NCI-H2081 (cell line): ENCODE data around the gene MAP3K13.
A peak's percentile ranks its signal among the peaks of the same experiment; 100 is the strongest.
"Not testable (repeated sequence)": the region's sequence is repeated elsewhere in the genome, so short reads cannot be mapped to it uniquely, and the experiment has no call there.

Source experiments
- DNase-seq, 2 experiments: peaks; one replicate each; lab custom pipeline; 2025; lab: John Stamatoyannopoulos, UW

MAP3K13 gene

DNA sequence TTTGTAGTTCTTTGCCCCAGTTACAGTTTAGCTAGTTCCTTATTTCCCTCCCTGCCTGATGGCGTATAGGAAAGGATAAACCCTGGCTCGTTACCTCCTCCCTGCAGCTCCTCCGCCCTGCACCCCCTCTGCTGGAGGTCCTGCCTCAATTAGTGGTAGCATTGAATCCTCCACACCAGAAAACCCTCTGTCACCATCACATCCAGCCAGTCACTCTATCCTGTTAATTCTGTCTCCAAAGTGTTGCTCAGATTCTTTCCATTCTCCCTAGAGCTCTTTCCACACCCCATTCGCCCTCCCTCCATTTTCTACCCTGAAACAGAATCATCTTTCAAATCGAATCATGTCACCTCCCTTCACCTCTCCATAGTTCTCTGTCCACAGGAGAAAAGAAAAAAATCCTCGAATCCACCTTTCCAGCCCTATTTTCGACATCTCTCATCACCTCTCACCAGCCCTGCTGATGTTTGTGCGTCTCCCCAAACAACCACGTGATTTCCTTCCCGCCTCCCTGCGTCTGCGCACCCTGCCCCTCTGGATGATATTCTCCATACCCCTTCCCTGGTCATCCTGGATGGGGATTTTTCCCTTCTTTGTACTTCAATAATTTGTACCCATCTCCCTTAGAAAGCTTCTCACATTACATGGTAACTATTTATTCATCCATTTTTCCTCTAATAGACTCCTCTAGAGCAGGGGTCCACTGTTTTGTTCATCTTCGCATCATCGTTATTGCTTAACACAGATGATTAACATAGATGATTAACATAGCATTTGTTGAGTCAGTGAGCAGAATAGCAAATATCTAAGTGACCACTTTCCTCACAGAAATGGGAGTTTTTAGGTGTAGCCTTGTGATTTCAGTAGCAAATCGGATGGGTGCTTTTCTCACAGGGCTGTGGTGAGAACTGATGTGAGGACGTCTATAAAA, 37.1 kb downstream of the MAP3K13 start:
- peak in 1 of 2 experiments; percentile 53 for DNase-seq

DNA sequence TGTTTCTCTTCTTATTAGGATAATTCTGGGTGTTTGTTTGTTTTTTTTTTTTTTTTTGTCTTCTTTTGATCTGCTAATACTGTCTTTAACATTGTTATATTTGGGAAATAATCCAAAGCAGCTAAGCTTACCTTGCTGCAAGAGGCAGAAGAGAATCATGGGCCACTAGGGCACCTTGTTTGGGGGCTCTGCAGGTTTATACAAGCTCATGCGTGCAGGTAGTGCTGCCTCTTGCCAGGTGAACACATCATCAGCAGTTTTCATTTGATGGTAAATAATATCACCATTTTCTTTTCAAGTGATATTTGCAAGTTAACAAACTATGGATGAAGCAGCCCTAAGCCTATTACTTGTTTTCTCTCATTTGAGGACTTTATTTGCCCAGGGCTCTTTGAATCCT, 37.9 kb downstream of the MAP3K13 start:
- DNase-seq, result no peak

DNA sequence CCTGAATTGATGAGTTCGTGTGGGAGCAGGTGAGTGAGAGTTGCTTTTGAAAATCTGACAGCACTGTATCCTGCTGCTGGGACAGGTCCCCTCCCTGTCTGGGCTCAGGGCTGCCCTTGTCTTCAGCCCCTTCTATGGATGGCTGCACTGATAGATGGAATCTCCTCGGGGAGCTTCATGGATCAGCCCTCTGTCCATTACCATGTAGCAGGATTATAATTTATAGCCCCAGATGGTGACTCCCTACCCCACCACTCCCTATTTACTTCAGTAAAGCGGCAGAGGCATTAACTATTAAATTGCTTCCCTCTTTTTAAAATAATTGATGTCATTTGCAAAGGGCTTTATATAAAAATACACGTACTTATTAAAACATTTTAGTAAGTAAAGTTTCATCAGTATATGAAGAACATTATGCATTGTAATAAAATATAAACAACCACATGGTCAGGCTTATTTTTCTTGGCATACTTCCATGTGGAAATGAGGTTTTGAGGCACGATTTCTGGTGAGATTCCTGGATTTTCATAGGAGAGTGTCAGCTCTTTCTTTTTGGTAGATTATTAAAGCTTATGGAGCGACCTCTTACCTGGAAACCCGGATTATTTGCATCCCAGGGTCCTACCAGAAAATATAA, 38.5 kb downstream of the MAP3K13 start:
- DNase-seq, result peak; percentile 97 to 100

GRCh38 chr3:185402561-185402960, 39.6 kb downstream of the MAP3K13 start:
- peak; percentile 90 to 98 for DNase-seq

DNA sequence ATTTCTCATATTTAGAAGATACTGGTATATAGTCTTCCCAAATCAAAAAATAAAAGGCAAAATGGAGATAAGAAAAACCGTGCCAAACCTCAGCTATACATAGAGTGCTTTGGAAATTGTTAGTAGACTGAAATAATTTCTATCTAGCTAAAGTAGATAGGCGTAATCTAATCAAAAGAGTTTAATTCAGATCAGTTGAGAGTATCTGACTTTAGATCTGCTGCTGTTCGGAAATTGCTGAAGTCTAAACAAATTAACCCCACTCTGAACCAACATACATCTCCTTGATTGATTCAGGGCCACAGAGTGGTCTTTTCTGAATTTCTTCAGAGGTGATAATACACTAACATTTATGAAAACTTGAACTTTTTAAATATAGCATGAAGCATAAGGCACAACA, 40.1 kb downstream of the MAP3K13 start:
- DNase-seq, result no peak

DNA sequence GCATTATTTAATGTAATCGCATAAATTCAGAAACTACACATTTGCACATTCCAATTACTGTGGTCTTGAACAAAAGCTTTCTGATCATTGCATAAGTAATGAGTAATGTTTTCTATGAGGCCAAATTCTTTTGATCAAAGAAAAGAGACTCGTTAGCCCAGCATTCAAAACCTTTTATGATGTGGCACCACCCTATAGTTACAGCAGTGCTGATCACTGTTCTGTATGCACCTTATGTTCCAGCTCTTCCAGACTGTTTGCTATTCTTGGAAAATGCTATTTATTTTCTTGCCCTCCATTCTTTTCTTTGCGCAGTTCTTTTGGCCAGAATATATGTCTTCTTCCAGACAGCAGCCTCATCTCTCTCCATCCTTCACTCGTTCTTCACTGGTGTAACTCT, 42.3 kb downstream of the MAP3K13 start:
- no peak for DNase-seq

DNA sequence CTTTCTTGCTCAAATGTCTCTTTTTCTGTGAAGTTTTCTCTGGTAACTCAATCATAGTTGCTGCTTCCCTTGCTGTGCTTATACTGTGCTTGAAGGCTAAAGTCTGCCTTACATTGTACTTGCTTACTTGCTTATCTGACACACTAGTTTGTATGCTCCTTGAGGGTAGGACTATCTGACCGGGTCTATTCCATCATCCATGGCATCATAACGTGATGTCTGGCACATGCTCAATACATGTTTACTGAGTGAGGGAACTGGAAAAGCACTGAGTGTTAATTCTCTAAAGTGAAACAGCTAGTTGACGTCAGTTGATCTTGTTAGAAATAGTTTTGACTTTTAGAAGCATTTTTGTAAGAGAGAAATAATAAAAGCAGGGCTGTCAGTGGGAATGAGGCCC, 42.7 kb downstream of the MAP3K13 start:
- no peak for DNase-seq

GRCh38 chr3:185406121-185406620, 43.2 kb downstream of the MAP3K13 start:
- peak; percentile 27 to 71 for DNase-seq

DNA sequence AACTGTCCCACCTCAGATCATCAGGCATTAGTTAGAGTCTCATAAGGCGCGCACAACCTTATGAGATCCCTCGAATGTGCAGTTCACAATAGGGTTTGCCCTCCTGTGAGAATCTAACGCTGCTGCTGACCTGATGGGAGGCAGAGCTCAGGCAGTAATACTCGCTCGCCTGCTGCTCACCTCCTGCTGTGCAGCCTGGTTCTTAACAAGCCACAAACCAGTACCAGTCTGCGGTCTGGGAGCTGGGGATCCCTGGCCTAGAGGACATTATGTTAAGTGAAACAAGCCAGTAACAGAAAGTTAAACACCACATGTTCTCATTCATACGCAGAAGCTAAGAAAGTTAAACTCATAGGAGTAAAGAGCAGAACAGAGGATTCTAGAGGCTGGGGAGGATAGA, 47.0 kb downstream of the MAP3K13 start:
- DNase-seq, result no peak

- DNase-seq, result no peak
These were observed 48.2 kb downstream of the MAP3K13 start for GRCh38 chr3:185411133-185411532.

DNA sequence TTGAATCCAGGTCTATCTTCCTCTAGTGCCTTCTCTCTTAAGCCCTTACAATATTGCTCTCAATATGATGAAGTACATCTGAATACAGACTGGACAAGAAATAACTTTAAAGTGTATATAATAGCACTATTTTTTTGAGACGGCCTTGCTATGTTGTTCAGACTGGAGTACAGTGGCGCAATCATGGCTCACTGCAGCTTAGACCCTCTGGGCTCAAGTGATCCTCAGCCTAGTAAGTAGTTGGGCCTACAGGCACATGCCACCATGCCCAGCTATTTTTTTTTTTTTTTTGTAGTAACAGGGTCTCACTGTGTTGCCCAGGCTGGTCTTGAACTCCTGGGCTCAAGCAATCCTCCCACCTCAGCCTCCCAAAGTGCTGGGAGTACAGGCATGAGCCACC, 53.6 kb downstream of the MAP3K13 start:
- DNase-seq, result no peak

DNA sequence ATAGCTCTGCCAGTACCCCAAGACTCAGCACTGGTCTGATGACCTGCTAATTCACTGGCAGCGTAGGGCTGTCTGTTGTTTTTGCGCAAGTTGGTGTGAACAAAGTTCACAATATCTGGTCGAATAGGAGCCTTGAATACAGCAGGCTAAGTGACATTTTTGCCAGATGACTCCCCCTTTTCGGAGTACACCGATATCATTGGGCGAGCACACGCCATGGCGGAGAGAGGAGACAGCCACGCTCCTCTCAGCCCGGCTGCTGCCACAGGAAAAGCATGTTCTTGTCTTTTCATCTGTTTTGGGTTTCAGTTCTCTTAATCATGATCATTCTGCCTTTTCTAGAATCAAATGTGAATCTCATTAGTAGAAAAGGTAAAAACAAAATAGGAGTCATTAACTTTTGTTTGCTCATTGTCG, 55.6 kb downstream of the MAP3K13 start:
- DNase-seq, result not testable (repeated sequence)

DNA sequence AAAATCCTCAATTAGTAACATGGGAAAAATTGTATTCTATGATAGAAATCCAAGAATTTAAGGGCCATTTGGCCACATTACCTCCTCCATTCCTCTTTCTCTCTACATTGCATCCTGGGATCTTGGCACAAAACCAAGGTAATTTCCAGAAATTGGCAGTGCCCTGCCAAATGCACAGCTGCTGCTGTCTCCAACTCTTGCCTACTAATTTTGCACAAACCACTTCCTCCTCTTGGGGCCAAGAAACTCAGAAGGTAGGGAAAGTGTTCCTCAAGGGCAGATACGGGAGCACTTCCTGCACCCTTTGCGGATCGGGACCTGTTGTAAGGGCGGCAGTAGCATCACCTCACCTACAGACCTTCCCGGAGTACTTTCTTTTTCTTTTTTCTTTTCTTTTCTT, 57.8 kb downstream of the MAP3K13 start:
- DNase-seq, result peak; percentile 86 to 94

- no peak for DNase-seq
These were observed 58.8 kb downstream of the MAP3K13 start for GRCh38 chr3:185421577-185422232.

GRCh38 chr3:185422677-185423076, 59.7 kb downstream of the MAP3K13 start:
- DNase-seq, result peak; percentile 19 to 80

GRCh38 chr3:185423178-185423577, 60.2 kb downstream of the MAP3K13 start:
- peak in 1 of 2 experiments; percentile 47 for DNase-seq

DNA sequence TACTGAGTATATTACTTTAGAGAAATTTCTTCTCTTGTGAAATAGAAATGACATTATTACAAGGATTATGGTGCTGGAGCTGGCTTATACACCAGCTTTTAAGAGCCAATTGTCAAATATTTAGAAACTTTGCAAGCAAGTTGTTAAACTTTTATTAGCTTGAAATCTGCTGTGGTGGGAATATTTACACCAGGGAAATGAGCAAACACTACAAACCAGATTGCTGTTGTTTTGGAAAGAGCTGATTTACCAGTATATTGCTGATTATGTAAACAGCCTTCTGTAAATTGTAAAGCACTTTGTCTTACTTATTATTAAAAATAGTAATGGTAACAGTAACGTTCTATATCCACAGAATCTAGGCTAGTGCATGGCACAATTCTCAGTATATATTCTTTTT, 61.5 kb downstream of the MAP3K13 start:
- no peak for DNase-seq

DNA sequence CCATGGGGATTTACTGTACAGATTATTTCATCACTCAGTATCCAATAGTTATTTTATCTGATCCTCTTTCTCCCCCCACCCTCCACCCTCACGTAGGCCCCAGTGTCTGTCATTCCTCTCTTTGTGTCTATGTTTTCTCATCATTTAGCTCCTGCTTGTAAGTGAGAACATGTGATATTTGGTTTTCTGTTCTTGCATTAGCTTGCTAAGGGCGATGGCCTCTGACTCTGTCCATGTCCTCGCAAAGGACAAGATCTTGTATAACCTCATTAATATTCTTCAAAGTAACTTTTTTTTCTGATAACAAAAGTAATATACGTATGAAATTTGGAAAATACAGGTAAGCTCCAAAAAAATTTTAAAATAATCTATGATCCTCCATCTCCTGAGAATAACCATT, 67.4 kb downstream of the MAP3K13 start:
- DNase-seq, result no peak

DNA sequence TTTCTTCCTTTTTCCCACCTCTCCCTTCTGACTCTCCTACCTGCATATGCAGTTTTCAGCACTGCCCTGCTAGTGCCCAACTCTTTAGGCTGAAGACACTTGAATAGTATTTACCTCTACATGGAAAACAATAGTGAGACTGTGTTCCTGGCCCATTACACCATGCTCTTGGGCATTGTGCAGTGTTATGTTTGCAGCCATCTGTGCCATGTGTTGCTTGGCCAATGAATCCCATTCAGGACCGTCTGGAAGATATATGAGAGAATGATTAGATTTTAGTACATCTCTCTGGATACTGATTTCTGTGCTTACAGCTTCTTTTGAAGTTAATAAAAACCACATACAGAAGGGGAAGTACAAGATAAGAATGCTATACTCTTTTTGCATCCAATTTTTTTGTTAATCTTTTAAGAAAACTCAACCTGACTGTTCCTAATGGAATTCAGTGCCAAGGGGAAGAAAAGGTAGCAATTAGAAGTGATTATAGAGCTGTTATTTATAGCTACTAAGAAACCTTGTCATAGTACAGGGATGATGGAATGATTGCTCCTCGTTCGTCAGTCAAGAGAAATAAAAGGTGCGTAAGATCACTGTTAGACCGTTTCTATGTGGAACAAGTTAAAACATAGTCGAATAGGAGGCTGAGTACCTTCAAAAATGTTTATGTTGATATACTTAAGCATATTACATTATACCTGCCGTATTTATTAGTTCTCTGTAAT, 77.0 kb downstream of the MAP3K13 start:
- peak in 1 of 2 experiments; percentile 16 for DNase-seq

- no peak for DNase-seq
These were observed 79.1 kb downstream of the MAP3K13 start for GRCh38 chr3:185442031-185442430.

DNA sequence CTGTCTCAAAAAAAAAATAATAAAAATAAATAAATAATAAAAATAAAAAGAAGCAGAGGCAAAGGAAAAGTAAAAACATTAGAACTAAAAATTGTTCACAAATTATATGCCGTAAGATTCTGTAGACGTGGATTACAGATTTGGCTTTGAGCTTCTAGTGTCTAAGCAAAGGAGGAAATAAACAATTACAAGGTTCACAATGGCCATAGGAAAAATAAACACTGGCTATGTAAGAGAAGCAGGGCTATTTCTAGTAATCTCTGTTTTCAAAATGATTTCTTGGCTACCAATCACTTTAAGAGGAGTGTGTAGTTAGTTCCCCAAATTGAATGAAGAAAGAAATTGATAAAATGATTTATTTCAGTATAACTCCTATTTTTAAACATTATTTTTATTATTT, 81.4 kb downstream of the MAP3K13 start:
- DNase-seq, result peak in 1 of 2 experiments; percentile 26

DNA sequence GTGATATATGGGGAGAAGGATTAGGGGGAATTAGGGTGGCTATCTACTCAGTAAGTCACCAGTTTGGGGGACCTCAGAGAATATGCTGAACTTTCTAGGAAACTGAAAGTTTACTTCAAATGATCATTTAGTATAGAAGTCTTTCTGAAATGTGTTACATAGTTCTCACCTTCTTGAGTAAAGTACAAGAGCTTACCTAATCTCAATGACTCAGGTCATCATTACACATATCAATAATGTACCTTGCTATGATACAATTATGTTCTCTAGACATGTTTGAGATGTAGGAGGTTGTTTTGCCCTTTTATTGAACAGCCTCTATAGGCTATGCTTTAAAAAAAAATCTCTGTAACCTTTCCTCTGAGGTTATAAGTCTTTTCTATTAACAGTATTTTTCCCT, 85.2 kb downstream of the MAP3K13 start:
- no peak for DNase-seq
